ENCODE measurements around the gene RABGAP1L. TPM values are rescaled to one million over a fixed set of nuclear protein-coding genes. Genes with fewer than 3 reads are reported as not detected.

Gene RABGAP1L
- total RNA-seq, 1 experiment from 2014 or later: 29.3 TPM

DNA sequence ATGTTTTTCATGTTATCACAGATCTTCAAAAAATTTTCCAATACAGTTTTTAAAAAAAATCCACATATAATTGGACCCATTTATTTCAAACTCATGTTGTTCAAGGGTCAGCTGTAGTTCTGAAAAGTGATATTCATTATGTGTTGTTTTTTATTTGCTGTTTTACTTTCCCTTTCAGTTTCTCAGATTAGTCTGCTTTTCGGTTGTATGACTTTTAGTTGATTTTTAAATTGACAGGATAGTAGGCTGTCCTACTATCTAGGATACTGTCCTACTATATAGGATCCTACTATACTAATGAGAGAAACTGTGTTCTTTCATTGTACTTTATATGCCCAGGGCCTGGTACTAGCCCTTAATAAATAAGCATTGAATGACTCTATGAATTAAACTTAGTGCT lies 254.9 kb downstream of the RABGAP1L start:
- RAD21 ChIA-PET (ENCODE audit: low non-redundant PET in 1 of 2, low total read pairs in 2 of 2, uncharacterized antibody in 2 of 2, unreplicated experiment in 2 of 2): no interaction called here
- CTCF ChIA-PET: interaction anchor here (2.1 kb wide), 1 partner anchor 312 kb away, joined by 5 read pairs; no protein-coding TSS in a partner anchor
- DNase-seq (ENCODE audit: low read depth, low spot score): no peak
- H3K79me2 ChIP-seq (ENCODE audit: insufficient read depth, low read length): no peaks in the 10 kb centered on the region
- H3K4me1 ChIP-seq (ENCODE audit: control insufficient read depth in 1 of 2, insufficient read depth in 2 of 2, low read length in 2 of 2): no peaks in the 10 kb centered on the region
- no peak for TF ChIP-seq YY1 (IDR thresholded peaks at IDR 0.05; ENCODE audit: extremely low read depth, insufficient replicate concordance, low read depth, low read length)
- TF ChIP-seq, protein P1, sequence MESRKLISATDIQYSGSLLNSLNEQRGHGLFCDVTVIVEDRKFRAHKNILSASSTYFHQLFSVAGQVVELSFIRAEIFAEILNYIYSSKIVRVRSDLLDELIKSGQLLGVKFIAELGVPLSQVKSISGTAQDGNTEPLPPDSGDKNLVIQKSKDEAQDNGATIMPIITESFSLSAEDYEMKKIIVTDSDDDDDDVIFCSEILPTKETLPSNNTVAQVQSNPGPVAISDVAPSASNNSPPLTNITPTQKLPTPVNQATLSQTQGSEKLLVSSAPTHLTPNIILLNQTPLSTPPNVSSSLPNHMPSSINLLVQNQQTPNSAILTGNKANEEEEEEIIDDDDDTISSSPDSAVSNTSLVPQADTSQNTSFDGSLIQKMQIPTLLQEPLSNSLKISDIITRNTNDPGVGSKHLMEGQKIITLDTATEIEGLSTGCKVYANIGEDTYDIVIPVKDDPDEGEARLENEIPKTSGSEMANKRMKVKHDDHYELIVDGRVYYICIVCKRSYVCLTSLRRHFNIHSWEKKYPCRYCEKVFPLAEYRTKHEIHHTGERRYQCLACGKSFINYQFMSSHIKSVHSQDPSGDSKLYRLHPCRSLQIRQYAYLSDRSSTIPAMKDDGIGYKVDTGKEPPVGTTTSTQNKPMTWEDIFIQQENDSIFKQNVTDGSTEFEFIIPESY (IDR thresholded peaks at IDR 0.05; ENCODE audit: extremely low read depth, insufficient replicate concordance, low read length): no peak
- no peak for TF ChIP-seq CBX3 (IDR thresholded peaks at IDR 0.05; ENCODE audit: low read depth)
- TF ChIP-seq TCF7L2 (IDR thresholded peaks at IDR 0.05; ENCODE audit: borderline replicate concordance, extremely low read depth, insufficient read depth, insufficient read length): no peak
- H3K9me3 ChIP-seq (ENCODE audit: control insufficient read depth in 1 of 2, insufficient read depth in 1 of 2, low read depth in 1 of 2, low read length in 2 of 2): no peaks in the 10 kb centered on the region
- H3K4me3 ChIP-seq (replicated peaks in 1 of 2; ENCODE audit: low read depth in 1 of 2, low read length in 2 of 2): no peak overlapping the region
- H4K20me1 ChIP-seq (ENCODE audit: insufficient read depth): no peaks in the 10 kb centered on the region
- H3K9ac ChIP-seq (ENCODE audit: low read length): no peak overlapping the region
- no peaks in the 10 kb centered on the region for H3K36me3 ChIP-seq (ENCODE audit: control insufficient read depth in 1 of 2, insufficient read depth in 2 of 2, low read length in 2 of 2)
- H3K27ac ChIP-seq (ENCODE audit: low read depth, low read length): no peak overlapping the region
- H2AFZ ChIP-seq (ENCODE audit: low read depth, low read length, poor library complexity, severe bottlenecking): no peak overlapping the region
- no peak overlapping the region for H3K4me2 ChIP-seq (ENCODE audit: low read length)
- intact Hi-C loops (cut with micrococcal nuclease): no loop called here
- no peaks in the 10 kb centered on the region for H3K27me3 ChIP-seq (ENCODE audit: insufficient read depth, low read length)
- BruUV-seq (replicated peaks): no TSS peak
- no peak for ATAC-seq
- no peaks in the 10 kb centered on the region for H3K9me2 ChIP-seq (ENCODE audit: insufficient read depth)
- POLR2A ChIA-PET: no interaction called here

DNA sequence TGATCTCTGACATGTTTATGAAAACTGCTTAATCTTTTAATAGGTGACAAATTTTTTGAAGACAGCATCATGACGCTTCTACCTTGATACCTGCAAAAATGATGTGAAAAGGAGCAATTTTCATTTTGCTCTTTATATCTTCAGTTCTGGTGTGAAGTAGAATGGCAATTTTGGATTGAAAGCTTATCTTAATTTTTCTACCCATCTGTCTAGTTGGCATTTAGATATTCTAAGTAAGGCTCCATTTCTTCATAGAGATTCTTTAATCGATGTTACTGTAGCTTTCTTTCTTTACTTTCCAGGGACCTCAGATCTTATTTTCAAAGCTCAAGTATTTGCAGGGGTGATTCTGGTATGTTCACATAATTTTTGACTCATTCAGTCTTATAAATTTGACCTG lies 256.2 kb downstream of the RABGAP1L start:
- no peaks in the 10 kb centered on the region for H3K9me2 ChIP-seq (ENCODE audit: insufficient read depth)
- no peaks in the 10 kb centered on the region for H4K20me1 ChIP-seq (ENCODE audit: insufficient read depth)
- H2AFZ ChIP-seq (ENCODE audit: low read depth, low read length, poor library complexity, severe bottlenecking): no peak overlapping the region
- no peaks in the 10 kb centered on the region for H3K9me3 ChIP-seq (ENCODE audit: control insufficient read depth in 1 of 2, insufficient read depth in 1 of 2, low read depth in 1 of 2, low read length in 2 of 2)
- H3K4me3 ChIP-seq (replicated peaks in 1 of 2; ENCODE audit: low read depth in 1 of 2, low read length in 2 of 2): no peak overlapping the region
- DNase-seq (ENCODE audit: low read depth, low spot score): no peak
- TF ChIP-seq JUND (IDR thresholded peaks at IDR 0.05): no peak
- TF ChIP-seq ZFX (IDR thresholded peaks at IDR 0.05): no peak
- no peak for TF ChIP-seq POLR2AphosphoS5 (IDR thresholded peaks at IDR 0.05; ENCODE audit: low read depth, low read length)
- TF ChIP-seq EGR1 (IDR thresholded peaks at IDR 0.05; ENCODE audit: low read depth): no peak
- no peak for TF ChIP-seq YY1 (IDR thresholded peaks at IDR 0.05; ENCODE audit: extremely low read depth, insufficient replicate concordance, low read depth, low read length)
- no peak for TF ChIP-seq RAD21 (IDR thresholded peaks at IDR 0.05; ENCODE audit: low read depth)
- RAD21 ChIA-PET (ENCODE audit: low non-redundant PET in 1 of 2, low total read pairs in 2 of 2, uncharacterized antibody in 2 of 2, unreplicated experiment in 2 of 2): no interaction called here
- CTCF ChIA-PET: interaction anchor here (1.2 to 1.7 kb wide), 2 partner anchors 153 to 311 kb away, joined by 6 to 7 read pairs; no protein-coding TSS in a partner anchor
- H3K27ac ChIP-seq (ENCODE audit: low read depth, low read length): no peak overlapping the region
- no TSS peak for BruUV-seq (replicated peaks)
- H3K4me1 ChIP-seq (ENCODE audit: control insufficient read depth in 1 of 2, insufficient read depth in 2 of 2, low read length in 2 of 2): no peaks in the 10 kb centered on the region
- no peak overlapping the region for H3K4me2 ChIP-seq (ENCODE audit: low read length)
- H3K79me2 ChIP-seq (ENCODE audit: insufficient read depth, low read length): no peaks in the 10 kb centered on the region
- intact Hi-C loops (cut with micrococcal nuclease): no loop called here
- POLR2A ChIA-PET: no interaction called here
- H3K36me3 ChIP-seq (ENCODE audit: control insufficient read depth in 1 of 2, insufficient read depth in 2 of 2, low read length in 2 of 2): no peaks in the 10 kb centered on the region
- H3K9ac ChIP-seq (ENCODE audit: low read length): no peak overlapping the region
- ATAC-seq: no peak
- H3K27me3 ChIP-seq (ENCODE audit: insufficient read depth, low read length): no peaks in the 10 kb centered on the region

All from HCT116 (cell line).